RWPE2 (cell line): ENCODE measurements around the gene GCDH.
A peak's percentile ranks its signal among the peaks of the same experiment; 100 is the strongest.

Experiments used
- ATAC-seq: fragments of 200-7000 bp; cut with Tn5 transposase; 3 replicates; pipeline ENCODE4 v1.9.1; 2021; ENCODE audit warnings: low read depth
- DNase-seq: peaks from one replicate; pipeline ENCODE4 v3.0.0-alpha.2; 2020; ENCODE audit warnings: low spot score
- H3K27ac ChIP-seq: fragments of 450-650 bp; 2 replicates; pipeline ENCODE4 v1.5.1; 2017; ENCODE audit warnings: mild to moderate bottlenecking; ENCODE audit not compliant: poor library complexity, severe bottlenecking
- H3K27me3 ChIP-seq: fragments of 250-450 bp; sonication (Bioruptor Pico); 2 replicates; pipeline ENCODE4 v1.5.1; 2021; ENCODE audit warnings: mild to moderate bottlenecking, moderate library complexity; ENCODE audit not compliant: insufficient read depth, poor library complexity, severe bottlenecking
- H3K36me3 ChIP-seq: fragments of 250-450 bp; sonication (Bioruptor Pico); 2 replicates; pipeline ENCODE4 v1.5.1; 2020; ENCODE audit warnings: low read depth, mild to moderate bottlenecking, moderate library complexity
- H3K4me1 ChIP-seq: fragments of 250-450 bp; sonication (Bioruptor Pico); 2 replicates; pipeline ENCODE4 v1.5.1; 2021; ENCODE audit warnings: mild to moderate bottlenecking, moderate library complexity; ENCODE audit not compliant: insufficient read depth, poor library complexity, severe bottlenecking
- H3K4me3 ChIP-seq: fragments of 250-450 bp; sonication (Bioruptor Pico); 2 replicates; pipeline ENCODE4 v1.5.1; 2021; ENCODE audit warnings: mild to moderate bottlenecking, moderate library complexity; ENCODE audit not compliant: severe bottlenecking
- H3K9me3 ChIP-seq: fragments of 250-450 bp; sonication (Bioruptor Pico); 2 replicates; pipeline ENCODE4 v1.5.1; 2021; ENCODE audit warnings: mild to moderate bottlenecking, moderate library complexity; ENCODE audit not compliant: severe bottlenecking
- TF ChIP-seq, protein P1 (sequence below): fragments of 450-650 bp; IDR thresholded peaks from one replicate; pipeline ENCODE4 v1.5.1; 2017; ENCODE audit warnings: mild to moderate bottlenecking, moderate library complexity; ENCODE audit not compliant: poor library complexity, severe bottlenecking

The GCDH gene

DNA sequence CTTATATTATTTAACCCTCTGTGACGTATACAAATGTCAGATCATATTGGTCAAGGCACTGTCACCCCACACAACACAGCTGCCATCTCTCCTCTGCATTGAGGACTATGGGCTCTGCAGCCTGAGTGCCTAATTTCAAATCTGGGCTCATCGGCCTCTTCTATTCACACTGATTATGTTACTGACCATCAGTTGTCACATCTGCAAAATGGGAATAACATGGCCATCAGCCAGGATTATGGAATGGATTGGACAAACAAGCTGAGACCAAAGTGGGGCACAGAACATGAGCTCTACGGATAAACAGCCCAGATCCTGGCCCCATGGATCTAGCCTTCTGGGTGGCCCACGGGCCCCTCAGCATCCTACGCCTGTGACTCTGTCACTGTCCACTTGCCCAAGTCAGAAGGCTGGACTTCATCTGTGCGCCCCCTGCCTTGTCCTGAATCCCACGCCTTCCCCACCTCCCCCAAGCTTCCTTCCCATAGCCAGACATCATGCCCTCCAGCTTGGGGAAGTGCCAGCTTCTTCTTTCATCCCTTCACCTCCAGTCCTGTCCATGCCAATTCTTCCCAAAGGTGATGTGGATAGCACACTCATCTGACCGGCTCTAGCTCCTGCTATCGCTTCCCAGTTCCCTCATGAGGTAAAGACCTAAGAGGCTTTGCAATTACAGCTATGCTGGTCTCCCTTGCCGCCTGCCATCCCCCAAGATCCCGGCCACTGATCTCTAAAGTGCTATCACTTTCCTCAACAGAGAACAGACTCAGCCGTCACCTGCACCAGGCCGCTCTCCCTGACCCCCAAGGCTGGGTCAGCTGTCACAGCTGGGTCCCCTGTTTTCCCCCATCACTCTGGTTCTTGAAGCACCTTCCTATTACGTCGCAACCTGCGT lies 41.7 kb downstream of the GCDH start:
- Histone ChIP-seq H3K36me3 (peaks cover 40% of the 10 kb centered on the region), H3K9me3 (no peaks in the 10 kb centered on the region), H3K27ac (peak overlapping the region; percentile 47), H3K4me1 (peaks cover 2% of the 10 kb centered on the region), H3K4me3 (peak overlapping the region; percentile 93), H3K27me3 (no peaks in the 10 kb centered on the region)
- no peak for ATAC-seq
- DNase-seq, result no peak
- TF ChIP-seq, protein P1, sequence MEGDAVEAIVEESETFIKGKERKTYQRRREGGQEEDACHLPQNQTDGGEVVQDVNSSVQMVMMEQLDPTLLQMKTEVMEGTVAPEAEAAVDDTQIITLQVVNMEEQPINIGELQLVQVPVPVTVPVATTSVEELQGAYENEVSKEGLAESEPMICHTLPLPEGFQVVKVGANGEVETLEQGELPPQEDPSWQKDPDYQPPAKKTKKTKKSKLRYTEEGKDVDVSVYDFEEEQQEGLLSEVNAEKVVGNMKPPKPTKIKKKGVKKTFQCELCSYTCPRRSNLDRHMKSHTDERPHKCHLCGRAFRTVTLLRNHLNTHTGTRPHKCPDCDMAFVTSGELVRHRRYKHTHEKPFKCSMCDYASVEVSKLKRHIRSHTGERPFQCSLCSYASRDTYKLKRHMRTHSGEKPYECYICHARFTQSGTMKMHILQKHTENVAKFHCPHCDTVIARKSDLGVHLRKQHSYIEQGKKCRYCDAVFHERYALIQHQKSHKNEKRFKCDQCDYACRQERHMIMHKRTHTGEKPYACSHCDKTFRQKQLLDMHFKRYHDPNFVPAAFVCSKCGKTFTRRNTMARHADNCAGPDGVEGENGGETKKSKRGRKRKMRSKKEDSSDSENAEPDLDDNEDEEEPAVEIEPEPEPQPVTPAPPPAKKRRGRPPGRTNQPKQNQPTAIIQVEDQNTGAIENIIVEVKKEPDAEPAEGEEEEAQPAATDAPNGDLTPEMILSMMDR, result no peak

DNA sequence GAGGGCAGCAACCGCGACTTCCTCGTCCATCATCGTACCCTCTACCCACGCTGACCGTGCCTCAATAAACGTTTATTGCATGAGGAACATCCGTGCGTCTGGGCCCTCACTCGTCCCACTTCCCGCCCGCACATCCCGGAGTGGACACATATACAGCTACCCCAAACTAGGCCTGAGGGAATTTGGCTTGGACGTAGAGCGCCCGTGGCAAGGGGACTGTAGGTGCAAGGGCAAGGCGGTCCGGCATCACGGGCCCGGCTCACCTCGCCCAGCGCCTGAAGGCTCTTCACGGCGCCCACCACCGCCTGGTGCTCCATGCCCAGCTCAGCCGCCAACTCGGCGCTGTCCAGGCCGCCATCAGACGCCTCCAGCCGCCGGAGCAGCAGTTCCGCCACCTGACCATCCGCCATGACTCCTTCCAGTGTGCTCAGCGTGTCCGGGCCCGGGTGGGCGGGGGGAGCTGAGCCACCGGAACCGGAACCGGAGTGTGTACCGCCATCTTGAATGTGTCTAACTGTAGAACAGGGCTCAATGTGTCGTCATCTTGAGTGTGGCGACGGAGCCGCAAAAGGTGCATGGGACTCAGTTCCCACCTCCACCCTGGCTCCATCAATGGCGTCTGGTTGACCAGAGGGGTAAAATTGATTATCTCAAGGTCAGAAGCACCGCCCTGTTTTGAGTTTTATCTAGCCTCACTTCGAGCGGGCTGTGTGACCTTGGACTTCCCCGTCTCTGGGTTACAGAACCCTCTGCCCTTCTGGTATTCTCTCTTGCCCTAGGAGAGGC lies 42.5 kb downstream of the GCDH start, which contains the start of gene FARSA:
TSS of gene FARSA (minus strand) at position 425 of the 786 bp plus-strand sequence. CDS start at position 410, 15 bp downstream.
- H3K4me3 ChIP-seq, result peak within 1 kb of the TSS; percentile 93
- peaks cover 34% of the 10 kb centered on the region for H3K36me3 ChIP-seq
- TF ChIP-seq, protein P1, result no peak
- DNase-seq (peak; percentile 86), ATAC-seq (peak; percentile 77)
- H3K27ac ChIP-seq, result peak within 1 kb of the TSS; percentile 47
- no peaks in the 10 kb centered on the region for H3K9me3 ChIP-seq
- H3K4me1 ChIP-seq, result peaks cover 2% of the 10 kb centered on the region
- H3K27me3 ChIP-seq, result no peaks in the 10 kb centered on the region

DNA sequence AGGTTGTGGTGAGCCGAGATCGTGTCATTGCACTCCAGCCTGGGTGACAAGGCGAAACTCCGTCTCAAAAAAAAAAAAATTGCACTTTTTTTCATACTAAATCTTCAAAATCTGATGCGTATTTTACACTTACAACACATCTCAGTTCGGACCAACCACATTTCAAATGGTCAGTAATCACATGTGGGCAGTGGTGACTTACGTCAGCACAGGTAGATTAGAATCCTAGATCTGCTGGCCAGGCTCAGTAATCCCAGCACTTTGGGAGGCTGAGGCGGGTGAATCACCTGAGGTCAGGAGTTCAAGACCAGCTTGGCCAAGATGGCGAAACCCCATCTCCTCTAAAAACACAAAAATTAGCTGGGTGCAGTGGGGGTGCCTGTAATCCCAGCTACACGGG lies 44.1 kb downstream of the GCDH start:
- H3K27ac ChIP-seq, result no peak overlapping the region
- ATAC-seq, result no peak

DNA sequence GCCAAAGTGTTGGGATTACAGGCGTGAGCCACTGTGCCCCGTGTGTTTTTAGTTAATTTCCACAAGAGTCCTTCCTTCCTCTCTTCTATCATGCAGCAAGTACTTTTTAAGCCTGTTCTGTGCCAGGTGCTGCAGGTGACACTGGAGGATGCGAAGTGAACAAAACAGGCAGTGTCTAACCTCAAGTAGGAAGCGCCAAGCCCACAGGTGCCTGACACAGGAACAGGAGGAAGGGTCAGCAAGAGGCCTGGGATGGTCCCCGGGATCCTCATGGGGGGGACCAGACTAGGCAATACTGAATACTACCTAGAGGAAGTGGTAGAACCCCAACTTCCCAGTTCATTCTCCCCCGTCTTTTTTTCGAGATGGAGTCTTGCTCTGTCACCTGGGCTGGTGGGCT lies 45.6 kb downstream of the GCDH start:
- TF ChIP-seq, protein P1, result no peak
- ATAC-seq (no peak), DNase-seq (no peak)
- Histone ChIP-seq H3K36me3 (peaks cover 34% of the 10 kb centered on the region), H3K9me3 (no peaks in the 10 kb centered on the region), H3K4me1 (peaks cover 18% of the 10 kb centered on the region), H3K4me3 (no peak overlapping the region), H3K27me3 (no peaks in the 10 kb centered on the region), H3K27ac (no peak overlapping the region)

More for the DNA sequence above, 44.1 kb downstream of the GCDH start:
- TF ChIP-seq, protein P1, result no peak
- Histone ChIP-seq H3K36me3 (peaks cover 34% of the 10 kb centered on the region), H3K9me3 (no peaks in the 10 kb centered on the region), H3K4me1 (peaks cover 7% of the 10 kb centered on the region), H3K27me3 (no peaks in the 10 kb centered on the region), H3K4me3 (no peak overlapping the region)
- DNase-seq, result no peak
